C4-2B (cell line): ENCODE measurements around the gene NAGS.

ENCODE experiments used
- CTCF ChIP-seq: fragments of 450-650 bp; conservative IDR thresholded peaks from 2 replicates; pipeline ENCODE4 v1.5.1; 2017; ENCODE audit warnings: mild to moderate bottlenecking
- ZFX ChIP-seq: fragments of 450-650 bp; IDR thresholded peaks from 2 replicates; pipeline ENCODE4 v1.6.1; 2017

- no peak for TF ChIP-seq CTCF
- TF ChIP-seq ZFX = no peak
Observed at GRCh38 chr17:43961954-43962353, 42.5 kb upstream of the NAGS start.
